GM23248 (cell line): ENCODE results near the gene SLC13A2.

ENCODE experiments used
- EZH2 ChIP-seq: fragments of 200-600 bp; sonication (generic); IDR thresholded peaks from 2 replicates; pipeline ENCODE4 v1.6.1; 2018; ENCODE audit warnings: antibody characterized with exemption, mild to moderate bottlenecking; ENCODE audit not compliant: insufficient read depth, poor library complexity, severe bottlenecking
- EZH2phosphoT487 ChIP-seq: fragments of 200-600 bp; sonication (generic); IDR thresholded peaks from 2 replicates; pipeline ENCODE4 v1.6.1; 2018; ENCODE audit warnings: antibody characterized with exemption, moderate library complexity, mild to moderate bottlenecking, low read depth; ENCODE audit not compliant: insufficient read depth

DNA sequence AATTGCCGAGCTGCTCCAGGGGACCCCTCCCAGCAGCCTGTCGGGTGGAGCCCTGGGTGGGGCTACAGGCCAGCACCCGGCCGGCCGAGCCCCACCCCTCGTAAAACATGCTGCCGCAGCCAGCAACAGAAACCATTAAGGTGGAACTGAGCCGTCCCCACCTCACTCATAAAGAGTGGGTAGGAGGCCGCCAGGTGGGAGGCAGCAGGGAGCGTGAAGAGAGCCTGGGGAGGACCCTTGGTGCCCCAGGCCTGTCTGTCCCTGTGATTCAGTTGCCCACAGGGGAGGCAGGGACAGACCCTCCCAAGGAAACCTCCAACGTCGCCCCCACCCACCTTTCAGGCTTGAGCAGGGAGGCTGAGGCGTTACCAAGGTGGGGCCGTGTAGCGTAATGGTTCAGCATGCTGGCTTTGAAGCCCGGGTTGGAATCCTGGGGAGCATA is 41.1 kb downstream of the SLC13A2 start:
- no peak for TF ChIP-seq EZH2
- TF ChIP-seq EZH2phosphoT487, result no peak
